C4-2B (cell line): ENCODE results near the gene CEP43.

Experiments used
- CTCF ChIP-seq: fragments of 450-650 bp; conservative IDR thresholded peaks from 2 replicates; pipeline ENCODE4 v1.5.1; 2017; ENCODE audit warnings: mild to moderate bottlenecking
- ZFX ChIP-seq: fragments of 450-650 bp; IDR thresholded peaks from 2 replicates; pipeline ENCODE4 v1.6.1; 2017

DNA sequence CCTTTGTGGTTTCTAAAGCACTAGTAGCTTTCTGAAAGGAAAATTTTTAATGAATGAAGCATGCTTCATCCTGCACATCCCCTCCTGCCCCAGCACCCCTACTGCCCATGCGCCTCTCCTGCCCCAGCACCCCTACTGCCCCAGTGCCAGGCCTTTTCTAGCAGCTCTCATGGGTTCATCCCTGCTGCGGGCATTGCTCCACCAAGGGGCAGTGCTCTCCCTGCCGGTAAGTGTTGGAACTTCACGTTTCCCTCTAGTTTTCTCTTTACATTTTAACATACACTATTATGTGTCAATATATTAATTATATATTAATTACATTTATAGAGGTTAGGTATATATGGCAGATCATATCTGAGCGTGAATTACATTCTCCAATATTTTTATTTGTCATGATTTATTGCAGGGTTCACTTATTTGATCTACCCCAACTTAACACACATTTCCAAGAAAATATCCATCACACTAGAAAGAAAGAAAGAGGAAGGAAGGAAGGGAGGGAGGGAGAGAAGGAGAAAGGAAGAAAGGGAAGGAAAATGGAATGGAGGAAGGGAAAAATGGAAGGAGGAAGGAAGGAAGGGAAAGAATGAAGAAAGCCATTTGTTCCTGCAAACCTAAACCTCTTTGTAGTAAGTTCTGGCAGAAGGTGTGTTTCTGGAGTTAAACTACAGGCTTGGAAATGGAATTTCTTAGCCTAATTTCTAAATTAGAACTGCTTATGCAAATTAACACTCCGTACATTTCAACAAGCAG is 46.8 kb downstream of the CEP43 start:
- TF ChIP-seq CTCF (no peak), ZFX (no peak)
